ENCODE measurements around the gene SDHD.
"Not testable (repeated sequence)": the region's sequence is repeated elsewhere in the genome, so short reads cannot be mapped to it uniquely, and the experiment has no call there.

GRCh38 chr11:112095302-112095701 is 8.6 kb downstream of the SDHD start:
- TF ChIP-seq EZH2 (IDR thresholded peaks at IDR 0.05; ENCODE audit: borderline replicate concordance, insufficient read depth, low read depth, low read length, poor library complexity, severe bottlenecking): not testable (repeated sequence)
- TF ChIP-seq, protein P1, sequence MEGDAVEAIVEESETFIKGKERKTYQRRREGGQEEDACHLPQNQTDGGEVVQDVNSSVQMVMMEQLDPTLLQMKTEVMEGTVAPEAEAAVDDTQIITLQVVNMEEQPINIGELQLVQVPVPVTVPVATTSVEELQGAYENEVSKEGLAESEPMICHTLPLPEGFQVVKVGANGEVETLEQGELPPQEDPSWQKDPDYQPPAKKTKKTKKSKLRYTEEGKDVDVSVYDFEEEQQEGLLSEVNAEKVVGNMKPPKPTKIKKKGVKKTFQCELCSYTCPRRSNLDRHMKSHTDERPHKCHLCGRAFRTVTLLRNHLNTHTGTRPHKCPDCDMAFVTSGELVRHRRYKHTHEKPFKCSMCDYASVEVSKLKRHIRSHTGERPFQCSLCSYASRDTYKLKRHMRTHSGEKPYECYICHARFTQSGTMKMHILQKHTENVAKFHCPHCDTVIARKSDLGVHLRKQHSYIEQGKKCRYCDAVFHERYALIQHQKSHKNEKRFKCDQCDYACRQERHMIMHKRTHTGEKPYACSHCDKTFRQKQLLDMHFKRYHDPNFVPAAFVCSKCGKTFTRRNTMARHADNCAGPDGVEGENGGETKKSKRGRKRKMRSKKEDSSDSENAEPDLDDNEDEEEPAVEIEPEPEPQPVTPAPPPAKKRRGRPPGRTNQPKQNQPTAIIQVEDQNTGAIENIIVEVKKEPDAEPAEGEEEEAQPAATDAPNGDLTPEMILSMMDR (IDR thresholded peaks at IDR 0.05): not testable (repeated sequence)
